GM13977 (cell line): ENCODE data around the gene CDKN1A.

Experiments used
- DNase-seq: peaks from one replicate; pipeline ENCODE4 v3.0.0; 2012; ENCODE audit warnings: low spot score
- CTCF ChIP-seq: IDR thresholded peaks from 2 replicates; pipeline ENCODE4 v1.5.1; 2012; ENCODE audit warnings: mild to moderate bottlenecking, control low read depth; ENCODE audit not compliant: insufficient read depth; ENCODE audit errors: extremely low read depth, missing control alignments
- in situ Hi-C: fragments of 300-500 bp; cut with MboI; formaldehyde crosslinking; loops from one replicate; pipeline ENCODE4 v1.12.0; 2022; ENCODE audit warnings: low sequenced_read_pairs, low pct_unique_long_range_greater_than_20kb, mixed read lengths, inconsistent platforms; ENCODE audit not compliant: unreplicated experiment

Gene CDKN1A

GRCh38 chr6:36692861-36693702 is 14.6 kb downstream of the CDKN1A start:
- DNase-seq, result no peak
- no peak for TF ChIP-seq CTCF
- in situ Hi-C loops, result no loop called here

GRCh38 chr6:36694616-36695015 is 16.1 kb downstream of the CDKN1A start:
- in situ Hi-C loops, result no loop called here
- no peak for DNase-seq
- no peak for TF ChIP-seq CTCF

- TF ChIP-seq CTCF, result no peak
- in situ Hi-C loops, result no loop called here
- no peak for DNase-seq
Measured at GRCh38 chr6:36695414-36695813, 16.9 kb downstream of the CDKN1A start.

- no peak for TF ChIP-seq CTCF
- no peak for DNase-seq
- in situ Hi-C loops, result no loop called here
Measured at GRCh38 chr6:36697481-36697903, 19.0 kb downstream of the CDKN1A start, which contains the start of gene RAB44. TSS of gene RAB44 (plus strand) at chr6:36697826. CDS start at chr6:36704236, 6,410 bp downstream.

GRCh38 chr6:36698196-36698595 is 19.7 kb downstream of the CDKN1A start:
- no peak for TF ChIP-seq CTCF
- DNase-seq, result no peak
- in situ Hi-C loops, result no loop called here

- no peak for DNase-seq
- in situ Hi-C loops, result no loop called here
- TF ChIP-seq CTCF, result no peak
Measured at GRCh38 chr6:36698871-36699271, 20.4 kb downstream of the CDKN1A start.

GRCh38 chr6:36699348-36699747 is 20.8 kb downstream of the CDKN1A start:
- TF ChIP-seq CTCF, result no peak
- no peak for DNase-seq
- in situ Hi-C loops, result no loop called here
